HL-60/S4 treated with phorbol 12-myristate 13-acetate at 8.2 ng/mL for 4 days and 3 days (cell line): ENCODE measurements around the gene TMED4.
"Not testable (repeated sequence)": the region's sequence is repeated elsewhere in the genome, so short reads cannot be mapped to it uniquely, and the experiment has no call there.

Source experiments
- in situ Hi-C: fragments of 300-500 bp; cut with MboI; formaldehyde crosslinking; loops from 2 replicates; pipeline ENCODE4 v1.15.0; 2022; ENCODE audit warnings: low sequenced_read_pairs

TMED4 gene

DNA sequence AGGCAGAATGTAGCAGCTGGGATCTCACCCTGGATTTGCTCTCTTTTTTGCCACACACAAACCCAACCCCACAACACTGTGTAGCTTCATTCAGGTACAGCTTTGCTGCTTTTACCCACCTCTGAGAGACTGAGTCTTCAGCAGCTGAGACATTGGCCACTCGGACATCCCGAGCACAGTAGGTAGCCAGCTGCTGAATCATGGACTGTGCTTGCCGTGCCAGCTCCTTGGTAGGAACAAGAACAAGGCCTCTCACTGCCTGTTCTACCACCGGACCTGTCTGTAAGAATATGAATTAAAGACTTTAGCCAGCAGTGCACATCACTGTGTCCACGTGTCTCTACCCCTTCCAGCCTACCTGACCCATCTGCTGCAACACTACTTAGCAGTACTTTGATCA lies 9.3 kb downstream of the TMED4 start:
- in situ Hi-C loops, result no loop called here

DNA sequence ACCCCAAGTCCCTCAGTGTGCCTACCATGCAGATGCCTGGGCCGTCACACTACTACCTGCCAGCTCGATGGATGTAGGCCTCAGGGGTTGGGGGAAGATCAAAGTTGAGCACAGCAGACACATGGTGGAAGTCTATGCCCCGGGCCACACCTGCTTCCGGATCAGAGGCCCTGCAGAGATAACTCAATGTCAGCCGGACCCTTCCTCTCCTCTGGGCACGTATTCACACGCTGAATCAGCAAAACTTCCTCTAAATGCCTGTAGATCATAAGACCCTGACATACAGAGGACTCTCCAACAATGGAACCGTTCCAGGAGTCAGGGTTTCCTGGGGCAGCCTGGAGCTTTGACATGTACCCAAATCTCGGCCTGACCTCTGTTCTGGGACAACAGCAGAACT lies 12.1 kb downstream of the TMED4 start:
- in situ Hi-C loops, result no loop called here

DNA sequence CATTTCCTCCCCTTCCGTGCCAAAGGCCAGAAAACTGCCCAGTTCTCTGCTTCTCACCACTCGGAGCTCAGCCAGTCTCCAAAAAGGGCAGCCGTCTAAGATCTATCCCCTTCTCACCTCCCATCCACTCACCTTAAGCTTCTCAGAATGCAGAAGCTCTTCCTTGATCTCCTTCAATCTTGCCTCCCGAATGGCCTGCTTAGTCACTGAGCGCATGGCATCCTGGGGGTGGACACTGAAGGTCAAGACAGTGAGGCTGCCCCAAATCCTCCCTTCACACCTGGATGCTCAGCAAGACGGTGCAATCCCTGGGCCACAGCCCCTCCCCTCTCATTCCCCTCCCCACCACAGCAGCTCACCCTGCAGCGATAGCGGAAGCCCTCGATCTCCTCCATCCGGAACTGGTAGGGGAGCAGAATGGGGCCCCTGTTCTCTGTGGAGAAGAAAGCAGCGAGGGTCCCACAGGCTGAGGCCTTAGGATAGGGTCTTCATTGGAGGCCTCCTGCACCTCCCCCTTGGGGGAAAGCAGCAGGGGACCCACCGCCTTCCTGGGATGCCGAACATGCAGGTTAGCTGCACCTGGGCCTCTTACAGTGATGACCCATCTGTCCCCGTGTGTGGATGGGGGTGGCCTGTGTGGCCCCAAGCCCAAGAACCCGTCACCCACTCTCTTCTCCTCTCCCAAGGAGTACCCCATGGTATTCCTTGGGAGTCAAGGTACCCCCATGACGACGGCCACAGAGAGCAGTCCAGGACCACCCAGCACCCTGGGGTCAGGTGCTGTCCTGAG lies 13.1 kb downstream of the TMED4 start:
- in situ Hi-C loops, result no loop called here

DNA sequence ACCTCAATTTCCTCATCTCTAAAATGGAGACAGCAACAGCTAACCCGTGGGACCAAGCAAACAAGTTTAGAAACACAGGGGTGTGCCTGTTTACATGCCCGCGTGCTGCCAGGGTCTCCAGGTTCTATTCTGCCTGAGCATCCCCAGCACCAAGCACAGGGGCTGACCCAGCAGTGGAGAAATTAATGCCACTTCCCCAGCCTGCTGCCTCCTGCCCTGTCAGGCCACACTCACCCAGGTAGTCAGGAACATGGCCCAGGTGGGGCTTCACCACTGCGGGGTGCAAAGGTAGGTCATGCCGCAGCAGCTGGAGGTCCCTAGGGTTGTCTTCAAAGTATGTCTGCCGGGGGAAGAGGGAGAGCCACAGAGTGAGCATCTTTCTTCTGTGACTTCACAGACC lies 14.1 kb downstream of the TMED4 start:
- in situ Hi-C loops, result no loop called here

DNA sequence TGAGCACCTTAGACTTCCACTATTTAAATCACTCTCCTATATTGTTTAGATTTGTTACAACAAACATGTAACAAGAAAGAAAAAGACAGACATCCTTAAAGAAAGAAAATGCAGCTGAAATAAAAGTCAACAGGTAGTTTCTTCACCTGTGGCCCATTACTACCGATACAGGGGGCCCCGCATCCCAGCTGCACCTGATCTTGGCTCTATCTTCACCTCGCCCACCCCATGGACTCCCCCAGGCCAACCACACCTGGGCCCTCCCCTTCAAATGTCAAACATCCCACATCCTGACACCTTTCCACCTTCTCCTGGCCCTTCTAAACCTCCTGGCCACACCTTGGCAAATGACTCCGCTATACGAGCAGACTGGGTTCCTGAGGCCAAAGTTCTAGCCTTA lies 15.4 kb downstream of the TMED4 start:
- in situ Hi-C loops, result no loop called here

DNA sequence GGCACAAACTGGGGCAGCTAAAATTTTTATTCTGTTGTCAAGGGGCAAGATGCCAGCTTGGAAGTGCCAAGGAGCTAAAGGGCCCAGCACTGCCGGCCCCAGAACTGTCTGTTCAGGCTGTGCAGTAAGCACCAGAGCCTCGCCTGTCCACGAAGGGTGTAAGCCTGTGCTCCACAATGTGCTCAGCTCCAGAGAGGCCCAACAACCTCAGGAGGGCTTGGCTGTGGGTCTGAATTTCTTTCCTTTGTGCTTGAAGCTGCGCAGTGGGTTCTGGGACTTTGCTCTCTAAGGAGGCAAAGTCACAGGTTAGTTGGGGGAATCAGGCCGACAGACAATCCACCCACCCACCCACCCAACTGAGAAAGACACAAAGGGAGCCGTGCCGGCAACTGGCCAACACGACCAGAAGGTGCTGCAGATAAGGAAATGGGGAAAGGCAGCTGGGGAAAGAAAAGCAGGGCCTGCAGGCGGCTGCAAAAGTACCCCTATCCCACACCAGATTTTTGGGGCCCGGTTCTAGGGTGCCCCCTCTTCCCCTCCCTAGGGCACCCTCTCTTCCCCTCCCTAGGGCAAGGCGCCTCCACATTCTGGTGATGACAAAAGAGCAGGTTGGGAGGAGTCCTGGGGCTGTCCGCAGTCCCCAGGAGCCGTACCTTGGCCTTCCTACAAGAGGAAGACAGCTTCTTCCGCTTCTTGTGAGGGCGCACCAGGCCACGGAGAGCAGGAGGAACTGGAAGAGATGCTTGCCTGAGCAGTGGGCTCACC lies 16.1 kb downstream of the TMED4 start:
- in situ Hi-C loops, result no loop called here

DNA sequence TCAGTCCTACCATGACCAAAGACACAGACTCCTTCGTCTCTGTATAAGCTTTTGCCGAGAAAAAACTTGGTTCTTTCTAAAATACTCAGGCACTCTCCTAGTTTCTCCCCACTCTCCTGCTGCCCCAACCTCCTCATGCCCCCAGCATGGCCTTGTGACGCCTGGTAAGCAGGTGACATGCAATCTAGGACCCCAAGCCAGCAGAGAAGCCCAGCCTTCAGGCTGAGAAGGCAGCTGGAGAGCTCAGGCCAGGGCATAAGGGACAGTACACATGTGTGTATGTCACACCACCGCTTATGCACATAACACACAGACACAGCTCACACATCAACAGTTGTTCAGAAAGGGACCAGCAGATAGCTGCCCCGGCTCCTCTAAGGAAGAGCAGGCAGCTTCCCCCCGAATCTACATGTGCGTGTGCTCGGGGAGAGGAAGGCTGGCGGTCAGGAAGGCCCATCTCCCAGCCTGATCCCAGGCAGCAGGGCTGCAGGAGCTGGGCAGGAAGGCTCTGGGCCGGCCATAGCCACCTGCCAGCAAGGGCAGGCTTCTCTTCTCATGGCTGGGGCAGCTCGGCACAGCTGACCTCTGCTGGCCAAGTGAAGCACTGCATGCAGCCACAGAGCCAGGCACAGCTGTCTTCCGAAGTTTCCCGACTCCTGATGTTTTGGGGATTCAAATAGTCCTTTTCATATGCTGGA lies 16.8 kb downstream of the TMED4 start:
- in situ Hi-C loops, result no loop called here

DNA sequence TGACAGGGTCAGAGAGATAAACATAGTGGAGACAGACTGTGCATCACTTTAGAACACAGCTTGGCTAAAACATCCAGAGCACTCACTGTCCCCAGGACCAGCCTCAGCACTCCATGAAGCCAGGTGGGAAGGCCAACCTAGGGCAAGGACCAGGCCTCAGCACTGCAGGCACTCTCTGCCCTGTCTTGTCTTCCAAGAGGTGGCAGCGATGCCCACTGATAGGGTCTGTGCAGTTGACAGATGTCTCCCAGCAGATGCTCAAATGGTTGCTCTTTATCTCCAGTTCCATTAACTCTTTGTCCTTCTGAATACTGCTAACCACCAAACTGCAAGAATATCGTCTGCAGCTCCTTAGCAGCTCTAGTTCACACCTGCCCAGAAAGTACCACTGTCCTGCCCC lies 17.4 kb downstream of the TMED4 start:
- in situ Hi-C loops, result no loop called here

DNA sequence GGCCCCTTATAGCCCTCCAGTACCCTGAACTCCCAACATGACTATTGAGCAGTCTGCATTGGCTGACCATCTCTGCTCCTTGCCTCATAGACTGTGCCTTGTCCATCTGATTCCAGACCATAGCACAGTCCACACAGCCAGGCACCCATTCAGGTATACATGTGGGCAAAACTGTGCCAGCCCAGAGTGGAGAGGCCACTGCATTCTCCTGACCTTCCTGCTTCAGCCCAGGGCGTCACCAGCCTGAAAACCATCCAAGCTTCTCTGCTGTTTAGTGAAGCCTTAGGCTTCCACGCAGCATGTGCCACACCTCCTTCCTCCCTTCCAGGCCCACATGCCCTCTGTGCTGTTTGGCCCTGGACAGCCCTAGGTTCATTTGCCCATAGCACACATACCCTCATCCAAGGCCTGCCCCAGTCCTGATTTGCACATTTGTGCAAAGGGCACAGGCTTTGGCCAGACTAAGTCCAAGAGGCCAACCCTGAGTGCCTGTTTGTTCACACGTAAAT lies 18.8 kb downstream of the TMED4 start:
- in situ Hi-C loops, result no loop called here

DNA sequence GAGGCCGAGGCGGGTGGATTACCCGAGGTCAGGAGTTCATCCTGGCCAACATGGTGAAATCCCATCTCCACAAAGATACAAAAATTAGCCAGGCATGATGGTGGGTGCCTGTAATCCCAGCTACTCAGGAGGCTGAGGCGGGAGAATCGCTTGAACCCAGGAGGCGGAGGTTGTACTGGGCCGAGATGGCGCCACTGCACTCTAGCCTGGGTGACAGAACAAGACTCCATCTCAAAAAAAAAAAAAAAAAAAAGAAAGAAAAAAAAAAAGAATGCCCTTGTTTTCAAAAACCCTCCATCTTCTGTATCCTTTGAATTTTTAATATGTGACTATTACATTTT lies 19.4 kb downstream of the TMED4 start:
- in situ Hi-C loops, result not testable (repeated sequence)

DNA sequence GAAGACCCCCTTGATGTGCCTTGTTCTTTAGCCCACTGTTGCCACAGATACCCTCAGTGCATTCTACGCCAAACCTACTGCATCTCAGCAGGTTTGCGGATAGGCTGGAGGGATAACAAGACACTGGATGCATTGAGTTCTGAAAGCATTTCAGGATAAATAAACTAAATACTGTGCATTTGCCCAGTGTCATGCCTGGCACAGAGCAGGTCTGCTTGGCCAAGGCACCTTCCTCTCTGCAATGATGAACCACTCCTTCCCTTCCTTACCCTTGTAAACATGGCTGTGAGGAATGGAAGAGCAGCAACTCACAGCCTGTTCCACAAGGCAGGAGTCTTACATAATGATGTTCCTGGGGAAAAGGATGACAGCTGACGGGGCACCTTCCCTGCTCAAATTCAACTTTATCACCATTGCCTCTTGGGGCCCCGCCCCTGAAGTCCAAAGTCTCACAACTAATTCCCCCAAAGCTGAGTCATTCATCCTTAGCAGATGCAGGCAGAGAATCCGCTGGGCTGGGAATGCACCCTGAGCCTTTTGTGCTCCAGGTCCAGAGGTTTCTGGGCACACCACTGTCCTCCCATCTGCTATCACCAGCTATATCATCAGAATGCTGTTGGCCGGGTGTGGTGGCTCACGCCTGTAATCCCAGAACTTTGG lies 19.9 kb downstream of the TMED4 start:
- in situ Hi-C loops, result no loop called here

DNA sequence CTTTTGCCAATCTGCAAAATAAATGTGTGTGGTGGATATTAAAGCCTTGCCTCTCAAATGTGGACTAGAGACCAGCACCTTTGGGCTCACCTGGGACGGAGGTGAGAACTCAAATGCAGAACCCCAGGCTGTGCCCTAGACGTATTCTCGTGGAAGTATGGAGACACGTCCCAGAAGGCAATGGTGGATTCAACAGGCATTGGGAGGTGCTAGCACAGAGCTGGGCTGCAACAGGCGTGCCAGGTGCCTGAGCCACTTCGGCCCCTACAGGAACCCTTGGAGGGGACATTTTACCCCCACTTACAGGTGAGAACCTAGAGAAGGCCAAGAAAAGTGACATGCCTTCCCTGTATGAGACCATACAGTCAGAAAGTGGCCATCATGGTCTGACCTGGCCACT lies 20.6 kb downstream of the TMED4 start:
- in situ Hi-C loops, result no loop called here

DNA sequence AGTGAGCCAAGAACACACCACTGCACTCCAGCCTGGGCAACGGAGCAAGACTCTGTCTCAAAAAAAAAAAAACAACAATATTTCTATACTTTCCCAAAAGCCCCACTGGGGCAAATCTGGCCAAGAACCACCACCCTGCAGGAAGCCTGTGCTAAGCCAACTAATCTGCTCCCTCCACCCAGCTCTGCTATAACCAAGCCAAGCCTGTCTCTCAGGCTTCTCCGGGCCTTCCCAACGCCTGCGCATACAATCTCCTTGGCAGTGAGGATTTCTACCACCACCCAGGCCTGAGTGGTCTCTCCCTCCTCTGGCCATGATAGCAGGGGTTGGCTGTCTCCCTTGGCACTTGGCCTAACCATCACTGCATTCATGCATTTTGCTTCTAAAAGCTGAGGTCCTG lies 22.5 kb downstream of the TMED4 start:
- in situ Hi-C loops, result no loop called here

DNA sequence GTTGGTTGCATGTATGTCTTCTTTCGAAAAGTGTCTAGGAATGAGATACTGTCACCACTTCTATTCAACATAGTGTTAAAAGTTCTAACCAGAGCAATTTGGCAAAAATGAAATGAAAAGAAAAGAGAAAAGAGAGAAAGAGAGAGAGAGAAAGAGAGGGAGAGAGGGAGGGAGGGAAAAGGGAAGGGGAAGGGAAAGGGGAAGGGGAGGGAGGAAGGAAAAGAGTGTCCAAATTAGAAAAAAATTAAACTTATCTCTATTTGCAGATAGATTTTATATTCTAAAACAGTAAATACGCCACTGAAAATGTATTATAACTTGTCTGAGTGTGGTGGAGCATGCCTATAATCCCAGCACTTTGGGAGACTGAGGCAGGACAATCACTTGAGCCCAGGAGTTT lies 24.5 kb downstream of the TMED4 start:
- in situ Hi-C loops, result no loop called here

DNA sequence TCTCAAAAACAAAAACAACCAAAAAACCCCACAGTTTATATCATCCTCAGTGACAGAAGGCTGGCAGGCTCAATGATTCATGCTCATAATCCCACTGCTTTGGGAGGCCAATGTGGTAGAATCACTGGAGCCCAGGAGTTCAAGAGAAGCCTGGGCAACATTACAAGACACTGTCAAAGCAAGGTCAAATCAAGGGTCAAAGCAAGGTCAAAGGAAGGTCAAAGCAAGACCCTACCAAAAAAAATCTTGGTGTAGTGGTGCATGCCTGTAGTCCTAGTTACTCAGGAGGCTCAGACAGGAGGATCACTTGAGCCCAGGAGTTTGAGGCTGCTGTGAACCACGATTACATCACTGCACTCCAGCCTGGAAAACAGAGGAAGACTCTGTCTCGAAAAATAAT lies 26.7 kb downstream of the TMED4 start:
- in situ Hi-C loops, result no loop called here

DNA sequence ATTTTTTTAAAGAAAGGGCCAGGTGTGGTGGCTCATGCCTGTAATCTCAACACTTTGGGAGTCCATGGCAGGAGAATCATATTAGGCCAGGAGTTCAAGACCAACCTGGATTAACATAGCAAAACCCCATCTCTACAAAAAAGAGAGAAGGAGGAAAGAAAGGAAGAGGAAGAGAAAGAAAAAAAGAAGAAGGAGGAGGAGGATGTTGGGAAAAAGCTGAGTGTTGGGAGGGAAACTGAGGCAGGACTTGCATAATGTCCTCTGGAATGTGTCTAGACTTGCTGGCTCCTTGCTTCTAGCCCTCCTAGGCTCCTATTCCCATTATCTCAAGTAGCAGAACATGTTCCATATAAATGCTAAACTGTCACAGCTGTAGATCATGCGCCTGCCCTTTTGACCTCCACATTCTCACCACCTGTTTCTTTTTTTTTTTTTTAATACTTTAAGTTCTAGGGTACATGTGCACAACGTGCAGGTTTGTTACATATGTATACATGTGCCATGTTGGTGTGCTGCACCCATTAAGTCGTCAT lies 29.5 kb downstream of the TMED4 start:
- in situ Hi-C loops, result not testable (repeated sequence)

DNA sequence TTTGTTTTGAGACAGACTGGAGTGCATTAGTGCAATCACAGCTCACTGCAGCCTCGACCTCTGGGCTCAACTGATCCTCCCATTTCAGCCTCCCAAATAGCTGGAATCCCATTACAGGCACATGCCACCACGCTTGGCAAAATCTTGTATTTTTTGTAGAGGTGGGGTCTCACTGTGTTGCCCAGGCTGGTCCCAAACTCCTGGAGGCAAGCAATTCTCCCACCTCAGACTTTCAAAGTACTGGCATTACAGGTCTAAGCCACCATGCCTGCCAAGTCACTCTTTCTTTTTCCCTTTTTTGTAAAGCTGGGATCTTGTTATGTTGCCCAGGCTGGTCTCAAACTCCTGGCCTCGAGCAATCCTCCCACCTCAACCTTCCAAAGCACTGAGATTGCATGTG lies 32.6 kb downstream of the TMED4 start:
- in situ Hi-C loops, result no loop called here

DNA sequence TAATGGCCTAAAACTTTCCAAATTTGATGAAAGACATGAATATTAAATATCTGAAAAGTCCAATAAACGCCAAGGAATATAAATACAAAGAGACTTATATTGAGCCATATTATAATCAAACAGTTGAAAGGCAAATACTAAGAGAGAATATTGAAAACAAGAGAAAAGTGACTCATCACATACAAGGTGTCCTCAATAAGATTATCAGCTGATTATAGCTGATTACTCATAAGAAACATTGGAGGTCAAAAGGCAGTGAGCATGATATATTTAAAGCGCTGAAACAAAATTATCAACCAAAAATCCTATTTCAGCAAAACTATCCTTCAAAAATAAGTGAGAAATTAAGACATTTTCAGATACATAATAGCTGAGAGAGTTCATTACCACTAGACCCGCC lies 33.1 kb downstream of the TMED4 start:
- in situ Hi-C loops, result no loop called here

DNA sequence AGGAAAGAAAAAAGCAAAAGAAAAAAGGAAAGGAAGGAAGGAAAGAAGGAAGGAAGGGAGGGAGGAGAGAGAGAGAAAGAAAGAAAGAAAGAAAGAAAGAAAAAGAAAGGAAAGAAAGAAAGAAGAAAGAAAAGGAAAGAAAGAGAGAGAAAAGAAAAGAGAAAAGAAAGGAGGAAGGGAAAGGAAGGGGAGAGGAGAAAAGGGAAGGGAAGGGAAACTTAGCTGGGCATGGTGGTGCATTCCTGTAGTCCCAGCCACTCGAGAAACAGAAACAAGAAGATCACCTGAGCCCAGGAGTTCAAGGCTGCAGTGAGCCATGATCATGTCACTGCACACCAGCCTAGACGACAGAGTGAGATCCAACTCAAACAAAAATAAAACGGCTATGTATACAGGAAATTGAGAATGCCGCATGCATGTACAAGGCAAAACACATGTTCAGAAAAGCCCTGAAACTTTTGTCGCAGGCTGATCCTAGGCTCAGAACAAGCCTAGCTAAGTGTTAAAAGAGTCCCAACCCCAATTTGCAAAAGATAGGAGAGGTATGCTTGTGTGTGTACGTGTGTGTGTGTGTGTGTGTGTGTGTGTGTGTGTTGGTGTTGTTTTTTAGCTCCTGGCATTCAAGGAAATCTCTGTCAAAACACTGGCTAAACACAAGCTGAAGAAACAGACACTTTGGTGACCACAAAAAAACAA lies 34.3 kb downstream of the TMED4 start:
- in situ Hi-C loops, result no loop called here

DNA sequence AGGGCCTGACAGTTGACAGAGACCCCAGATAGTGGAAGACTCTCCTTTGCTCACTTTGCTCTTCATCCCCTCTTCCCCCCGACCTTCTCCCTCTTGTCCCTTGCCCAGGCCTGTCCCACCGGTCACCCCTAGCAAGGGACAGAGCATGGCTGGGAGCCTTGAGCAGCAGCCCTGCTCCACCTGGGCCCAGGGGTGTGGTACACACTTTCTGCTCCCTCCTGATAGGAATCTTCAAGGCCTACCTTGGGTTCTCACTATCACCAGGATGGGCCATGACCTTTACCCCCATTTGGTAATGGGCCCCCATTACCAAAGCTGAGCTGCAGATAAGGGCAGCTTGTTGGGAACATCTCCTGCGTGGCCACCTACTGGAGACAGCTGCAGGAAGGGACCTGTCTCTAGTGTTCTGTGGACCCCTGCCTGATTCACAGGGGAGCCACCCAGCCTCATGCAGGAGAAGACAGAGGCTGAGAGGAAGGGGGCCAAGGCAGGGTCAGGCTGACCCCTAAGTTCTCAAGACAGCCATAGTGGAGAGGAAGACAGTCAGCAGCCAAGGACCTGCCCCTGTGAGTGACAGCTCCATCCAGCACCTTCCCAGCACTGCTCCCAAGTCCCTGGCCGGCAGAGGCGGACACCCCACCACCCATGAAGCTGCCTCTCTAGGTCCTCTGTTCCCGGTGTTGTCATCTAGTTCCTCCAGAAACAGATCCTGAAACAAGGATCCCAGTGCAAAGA lies 40.0 kb downstream of the TMED4 start:
- in situ Hi-C loops, result no loop called here
